Upper lobe of left lung (tissue), 4 donors: ENCODE data around the gene MORC2.

ENCODE experiments used
- POLR2A ChIP-seq, 4 donors: fragments of 450-650 bp; IDR thresholded peaks; one replicate each; pipeline ENCODE4 v1.5.1; 2016 to 2017; ENCODE audit warnings: antibody characterized with exemption in 4 of 4, mild to moderate bottlenecking in 2 of 4
- TF ChIP-seq, protein P1 (sequence below), 6 experiments: fragments of 450-650 bp in 4 of 6; fragments of 200-600 bp in 2 of 6; sonication (generic) in 2 of 6; IDR thresholded peaks; one replicate each; pipeline ENCODE4 v1.5.1; 2016 to 2019; ENCODE audit warnings: antibody characterized with exemption in 6 of 6

GRCh38 chr22:30887453-30887852 lies 81.1 kb downstream of the MORC2 start:
- TF ChIP-seq POLR2A (IDR thresholded peaks at IDR 0.05) = no peak
- TF ChIP-seq, protein P1, sequence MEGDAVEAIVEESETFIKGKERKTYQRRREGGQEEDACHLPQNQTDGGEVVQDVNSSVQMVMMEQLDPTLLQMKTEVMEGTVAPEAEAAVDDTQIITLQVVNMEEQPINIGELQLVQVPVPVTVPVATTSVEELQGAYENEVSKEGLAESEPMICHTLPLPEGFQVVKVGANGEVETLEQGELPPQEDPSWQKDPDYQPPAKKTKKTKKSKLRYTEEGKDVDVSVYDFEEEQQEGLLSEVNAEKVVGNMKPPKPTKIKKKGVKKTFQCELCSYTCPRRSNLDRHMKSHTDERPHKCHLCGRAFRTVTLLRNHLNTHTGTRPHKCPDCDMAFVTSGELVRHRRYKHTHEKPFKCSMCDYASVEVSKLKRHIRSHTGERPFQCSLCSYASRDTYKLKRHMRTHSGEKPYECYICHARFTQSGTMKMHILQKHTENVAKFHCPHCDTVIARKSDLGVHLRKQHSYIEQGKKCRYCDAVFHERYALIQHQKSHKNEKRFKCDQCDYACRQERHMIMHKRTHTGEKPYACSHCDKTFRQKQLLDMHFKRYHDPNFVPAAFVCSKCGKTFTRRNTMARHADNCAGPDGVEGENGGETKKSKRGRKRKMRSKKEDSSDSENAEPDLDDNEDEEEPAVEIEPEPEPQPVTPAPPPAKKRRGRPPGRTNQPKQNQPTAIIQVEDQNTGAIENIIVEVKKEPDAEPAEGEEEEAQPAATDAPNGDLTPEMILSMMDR (IDR thresholded peaks at IDR 0.05) = no peak
